Skin epidermis (tissue), 12 donors: Measurements from ENCODE around the gene LYZL6.

ENCODE experiments used
- H3K27ac ChIP-seq, 21 experiments: fragments of 200-600 bp; sonication (generic) in 11 of 21; one replicate each; pipeline ENCODE4 v1.5.0; 2020; ENCODE audit warnings: mild to moderate bottlenecking in 3 of 21, inconsistent platforms in 2 of 21, moderate library complexity in 2 of 21
- H3K4me3 ChIP-seq, 7 experiments: fragments of 200-600 bp; sonication (generic) in 2 of 7; one replicate each; pipeline ENCODE4 v1.5.0; 2020; ENCODE audit warnings: inconsistent platforms in 2 of 7, mild to moderate bottlenecking in 2 of 7, moderate library complexity in 1 of 7

The LYZL6 gene, protein sequence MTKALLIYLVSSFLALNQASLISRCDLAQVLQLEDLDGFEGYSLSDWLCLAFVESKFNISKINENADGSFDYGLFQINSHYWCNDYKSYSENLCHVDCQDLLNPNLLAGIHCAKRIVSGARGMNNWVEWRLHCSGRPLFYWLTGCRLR

GRCh38 chr17:35943537-35943936 is at the start of gene LYZL6:
LYZL6 (minus strand) TSS chr17:35943713; CDS start chr17:35939356, 4,357 bp downstream.
- H3K27ac ChIP-seq = no peak within 1 kb of the TSS
- no peak within 1 kb of the TSS for H3K4me3 ChIP-seq

DNA sequence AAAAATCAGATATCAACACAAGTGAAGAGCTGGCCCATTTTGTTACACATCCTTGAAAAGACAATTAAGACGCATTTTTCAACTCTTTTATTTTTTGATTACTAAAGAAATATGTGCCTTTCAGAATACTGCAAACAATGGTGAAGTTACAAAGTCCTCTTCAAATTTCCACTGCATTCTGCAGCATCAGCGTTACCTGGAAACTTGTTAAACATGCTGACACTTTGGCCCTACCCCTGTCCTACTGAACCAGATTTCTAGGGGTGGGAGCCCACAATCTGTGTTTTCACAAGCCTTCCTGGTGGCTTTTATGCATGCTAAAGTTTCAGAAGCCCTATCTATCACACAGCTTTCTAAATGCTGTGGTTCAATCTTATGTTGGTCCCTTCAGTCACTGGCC is 47.6 kb upstream of the LYZL6 start:
- no peak overlapping the region for H3K27ac ChIP-seq

GRCh38 chr17:35988164-35988563 is 44.7 kb upstream of the LYZL6 start:
- Histone ChIP-seq H3K4me3 (no peak overlapping the region), H3K27ac (peak overlapping the region in 2 of 21 experiments; percentile 67 to 78)

More for the DNA sequence above, 47.6 kb upstream of the LYZL6 start:
- H3K4me3 ChIP-seq = no peak overlapping the region

- Histone ChIP-seq H3K4me3 (peak within 1 kb of the TSS in 1 of 7 experiments; percentile 7), H3K27ac (peak within 1 kb of the TSS in 11 of 21 experiments; percentile 14 to 78 (median 26))
These were observed 43.1 kb upstream of the LYZL6 start, which contains the start of gene CCL14 for GRCh38 chr17:35986643-35987042. CCL14 (minus strand) TSS chr17:35986729; CDS start chr17:35986649, 80 bp downstream.

DNA sequence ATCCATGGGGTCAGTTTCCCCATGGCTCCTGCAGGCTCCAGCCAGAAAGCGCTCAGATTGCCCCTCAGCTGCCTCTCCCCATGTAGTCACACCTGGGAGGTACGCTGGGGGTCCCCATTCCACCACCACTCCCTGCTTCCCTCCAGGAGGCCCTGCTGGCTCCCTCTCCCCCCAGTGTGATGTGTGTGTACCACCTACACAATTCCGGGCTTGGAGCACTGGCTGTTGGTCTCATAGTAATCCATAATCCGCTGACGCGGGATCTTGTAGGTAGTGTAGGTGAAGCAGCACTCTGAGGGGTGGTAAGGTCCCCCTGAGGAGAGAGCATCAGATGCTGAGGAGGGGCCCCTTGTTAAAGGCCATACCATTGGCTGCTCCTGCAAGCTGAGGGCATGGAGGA is 40.6 kb upstream of the LYZL6 start:
- H3K27ac ChIP-seq = peak overlapping the region in 2 of 21 experiments; percentile 19 to 28
- no peak overlapping the region for H3K4me3 ChIP-seq

GRCh38 chr17:35982409-35983191 is 39.1 kb upstream of the LYZL6 start:
- no peak overlapping the region for H3K27ac ChIP-seq
- no peak overlapping the region for H3K4me3 ChIP-seq

GRCh38 chr17:35981908-35982330 is 38.4 kb upstream of the LYZL6 start:
- no peak overlapping the region for H3K4me3 ChIP-seq
- H3K27ac ChIP-seq = no peak overlapping the region

DNA sequence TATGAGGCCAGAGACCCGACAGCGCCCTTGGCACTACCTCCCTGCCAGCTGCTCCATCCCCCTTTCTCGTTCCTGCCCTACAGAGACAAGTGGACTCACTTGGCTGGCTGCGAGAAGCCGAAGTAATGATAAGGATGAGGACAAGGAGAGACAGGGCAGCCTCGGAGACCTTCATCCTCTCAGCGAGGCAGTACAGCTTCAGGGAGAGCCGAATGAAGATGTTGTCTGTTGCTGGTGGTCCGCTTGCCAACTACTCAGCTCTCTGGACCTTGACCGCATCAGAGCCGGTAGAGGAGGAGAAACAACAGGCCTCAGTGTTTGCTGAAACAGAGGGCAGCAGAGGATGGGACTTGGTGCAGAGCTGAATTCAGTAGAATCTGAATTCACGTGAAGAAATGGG is 37.7 kb upstream of the LYZL6 start, which contains the start of gene CCL16:
Gene CCL16, minus strand, starts transcription at position 252 of the 400 bp plus-strand sequence. Its CDS starts 77 bp downstream, at position 175.
- Histone ChIP-seq H3K27ac (no peak within 1 kb of the TSS), H3K4me3 (no peak within 1 kb of the TSS)

- no peak overlapping the region for H3K4me3 ChIP-seq
- no peak overlapping the region for H3K27ac ChIP-seq
These were observed 34.8 kb upstream of the LYZL6 start for GRCh38 chr17:35978346-35978745.

GRCh38 chr17:35977509-35977908 is 34.0 kb upstream of the LYZL6 start:
- Histone ChIP-seq H3K4me3 (no peak overlapping the region), H3K27ac (no peak overlapping the region)

DNA sequence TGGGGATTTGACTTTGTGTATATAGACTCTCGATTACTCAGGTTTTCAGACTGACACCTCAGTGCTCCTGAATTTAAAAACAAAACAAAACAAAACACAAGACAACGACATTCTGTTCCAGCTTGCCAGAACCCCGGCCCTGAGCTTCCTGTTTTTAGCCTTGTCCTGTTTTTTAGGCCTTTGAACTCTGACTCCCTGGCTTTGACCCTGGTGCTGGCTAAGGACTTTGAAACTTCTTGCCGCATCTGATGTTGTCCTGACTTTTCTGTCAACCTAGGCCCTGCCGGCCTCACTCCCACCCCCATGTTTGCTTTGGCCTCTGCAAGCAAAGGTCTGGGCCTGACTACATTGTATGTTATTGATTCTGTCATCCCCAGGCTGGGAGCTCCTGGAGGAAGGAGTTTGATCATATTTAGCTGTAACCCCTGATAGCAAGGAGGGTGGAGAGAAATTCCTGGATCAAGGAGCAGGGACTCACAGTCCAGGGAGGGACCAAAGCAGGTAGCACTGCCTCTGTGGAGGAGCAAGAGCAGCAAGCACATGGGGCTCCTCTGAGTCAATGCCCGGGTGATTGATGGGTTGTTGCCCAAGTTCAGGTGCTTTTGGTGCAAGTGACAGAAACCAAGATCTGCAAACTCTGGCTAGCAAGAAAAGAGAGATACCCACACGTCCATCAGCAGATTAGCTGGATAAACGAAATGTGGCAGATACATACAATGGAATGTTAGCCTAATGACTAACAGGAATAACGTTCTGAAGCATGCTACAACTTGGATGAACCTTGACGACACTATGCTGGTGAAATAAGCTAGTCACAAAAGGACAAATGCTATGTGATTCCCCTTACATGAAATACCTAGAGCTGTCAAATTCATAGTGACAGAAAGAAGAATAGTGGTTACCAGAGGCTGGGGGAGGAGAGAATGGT is 30.1 kb upstream of the LYZL6 start:
- Histone ChIP-seq H3K4me3 (no peak overlapping the region), H3K27ac (peak overlapping the region in 4 of 21 experiments; percentile 10 to 61 (median 56))

DNA sequence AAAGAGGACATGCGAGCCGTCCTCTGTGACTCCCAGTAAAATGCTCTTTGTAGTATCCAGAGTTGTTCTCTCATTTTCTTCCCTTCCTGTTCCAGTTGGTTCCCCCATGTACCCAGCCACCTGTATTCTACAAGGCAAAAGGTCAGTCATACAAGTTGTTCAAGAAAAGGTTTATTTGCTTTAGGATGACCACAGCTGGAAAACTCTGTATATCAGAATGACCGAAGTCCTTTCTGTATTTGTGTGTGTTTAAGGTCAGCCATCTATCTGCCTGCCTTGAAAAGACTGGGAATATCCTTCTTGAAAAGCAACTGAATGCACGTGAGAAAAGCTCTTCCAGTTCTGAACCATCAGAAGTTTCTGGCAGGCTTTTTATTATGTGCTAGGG is 29.4 kb upstream of the LYZL6 start:
- H3K4me3 ChIP-seq = no peak overlapping the region
- H3K27ac ChIP-seq = peak overlapping the region in 4 of 21 experiments; percentile 10 to 55 (median 36)

DNA sequence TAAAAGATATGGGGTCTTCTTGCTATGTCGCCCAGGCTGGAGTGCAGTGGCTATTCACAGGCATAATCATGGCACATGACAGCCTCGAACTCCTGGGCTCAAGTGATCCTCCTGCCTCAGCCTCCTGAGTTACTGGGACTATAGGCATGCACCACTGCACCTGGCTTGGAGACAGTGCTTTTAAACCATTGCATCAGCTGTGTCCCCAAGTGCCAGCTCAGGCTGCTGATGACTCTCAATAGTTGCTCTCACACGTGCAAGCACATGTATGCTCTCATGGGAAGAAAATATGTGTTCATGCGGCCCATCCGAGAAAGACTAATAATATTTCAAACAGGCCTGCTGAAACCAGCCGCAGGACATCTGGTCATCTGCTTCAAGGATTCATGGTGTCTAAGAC is 29.0 kb upstream of the LYZL6 start:
- H3K4me3 ChIP-seq = no peak overlapping the region
- H3K27ac ChIP-seq = peak overlapping the region in 3 of 21 experiments; percentile 25 to 55 (median 46)

DNA sequence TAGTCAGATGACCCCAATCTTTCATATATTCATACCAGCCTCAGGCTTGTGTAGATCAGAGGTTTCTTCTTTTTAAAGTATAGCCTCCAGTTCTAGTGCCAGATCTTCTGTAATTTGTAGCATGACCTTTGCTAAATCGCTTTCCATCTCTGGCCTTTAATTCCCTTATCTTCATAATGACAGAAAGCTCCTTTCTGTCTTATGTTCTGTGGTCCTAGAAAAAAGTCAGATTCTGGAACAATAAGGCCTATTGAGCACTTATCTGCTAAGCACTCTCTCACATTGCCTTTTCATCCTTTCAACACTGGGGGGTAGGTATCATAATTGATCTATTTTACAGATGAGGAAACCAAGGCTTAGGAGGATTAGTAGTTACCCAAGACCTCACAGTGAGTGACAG is 28.6 kb upstream of the LYZL6 start:
- Histone ChIP-seq H3K27ac (peak overlapping the region in 2 of 21 experiments; percentile 25 to 46), H3K4me3 (no peak overlapping the region)

- Histone ChIP-seq H3K27ac (no peak overlapping the region), H3K4me3 (no peak overlapping the region)
These were observed 26.3 kb upstream of the LYZL6 start for GRCh38 chr17:35969558-35970380.

GRCh38 chr17:35968520-35969054 is 25.1 kb upstream of the LYZL6 start:
- H3K4me3 ChIP-seq = no peak overlapping the region
- no peak overlapping the region for H3K27ac ChIP-seq

DNA sequence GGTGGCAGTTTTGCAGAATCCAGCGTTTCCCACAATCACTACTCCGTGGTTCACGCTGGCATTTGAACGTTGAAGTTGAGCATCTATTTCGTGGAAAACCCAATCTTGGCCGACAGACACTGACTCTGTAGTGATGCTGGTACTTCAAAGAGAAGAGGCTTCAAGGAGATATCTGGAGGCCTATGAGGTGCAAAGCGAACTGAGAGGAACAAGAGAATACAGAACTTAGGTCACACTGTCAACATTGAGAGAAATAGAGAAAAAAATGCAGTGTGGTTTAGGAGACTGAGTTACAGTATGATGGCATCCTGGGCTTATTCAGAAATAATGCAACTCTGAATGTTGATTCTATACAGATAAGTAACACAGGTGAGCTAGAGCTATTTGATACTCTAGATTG is 21.8 kb upstream of the LYZL6 start:
- no peak overlapping the region for H3K27ac ChIP-seq
- no peak overlapping the region for H3K4me3 ChIP-seq

GRCh38 chr17:35963663-35964062 is 20.1 kb upstream of the LYZL6 start:
- Histone ChIP-seq H3K27ac (no peak overlapping the region), H3K4me3 (no peak overlapping the region)

- H3K4me3 ChIP-seq = no peak overlapping the region
- no peak overlapping the region for H3K27ac ChIP-seq
These were observed 10.2 kb upstream of the LYZL6 start for GRCh38 chr17:35953720-35954119.
